HG02852 (cell line): Measurements from ENCODE around the gene KIAA0513.

ENCODE experiments used
- ATAC-seq: cut with Tn5 transposase; IDR thresholded peaks from one replicate; pipeline ENCODE4 v1.9.1; 2021; ENCODE audit warnings: mild to moderate bottlenecking, moderate library complexity; ENCODE audit not compliant: unreplicated experiment

Gene KIAA0513

GRCh38 chr16:85084841-85085510, 57.4 kb downstream of the KIAA0513 start:
- no peak for ATAC-seq

- no peak for ATAC-seq
These were observed 58.1 kb downstream of the KIAA0513 start for GRCh38 chr16:85085721-85086120.

- peak; percentile 52 for ATAC-seq
These were observed 59.0 kb downstream of the KIAA0513 start for GRCh38 chr16:85086347-85087291.

GRCh38 chr16:85087899-85088569, 60.4 kb downstream of the KIAA0513 start:
- ATAC-seq: no peak

- no peak for ATAC-seq
These were observed 61.1 kb downstream of the KIAA0513 start for GRCh38 chr16:85088570-85089199.

- ATAC-seq: no peak
These were observed 61.9 kb downstream of the KIAA0513 start for GRCh38 chr16:85089525-85089924.

- ATAC-seq: no peak
These were observed 62.6 kb downstream of the KIAA0513 start for GRCh38 chr16:85090181-85090580.

- ATAC-seq: no peak
These were observed 63.4 kb downstream of the KIAA0513 start for GRCh38 chr16:85090873-85091521.

- no peak for ATAC-seq
These were observed 63.9 kb downstream of the KIAA0513 start for GRCh38 chr16:85091522-85091910.

GRCh38 chr16:85092309-85092708, 64.7 kb downstream of the KIAA0513 start:
- no peak for ATAC-seq

- no peak for ATAC-seq
These were observed 65.3 kb downstream of the KIAA0513 start for GRCh38 chr16:85092851-85093250.

- no peak for ATAC-seq
These were observed 66.1 kb downstream of the KIAA0513 start for GRCh38 chr16:85093705-85094104.

GRCh38 chr16:85094176-85094805, 66.7 kb downstream of the KIAA0513 start:
- ATAC-seq: no peak

- ATAC-seq: no peak
These were observed 67.2 kb downstream of the KIAA0513 start for GRCh38 chr16:85094812-85095211.

- ATAC-seq: no peak
These were observed 69.3 kb downstream of the KIAA0513 start for GRCh38 chr16:85096921-85097320.

GRCh38 chr16:85098565-85098964, 71.0 kb downstream of the KIAA0513 start:
- no peak for ATAC-seq

- ATAC-seq: no peak
These were observed 72.7 kb downstream of the KIAA0513 start for GRCh38 chr16:85100265-85100664.

GRCh38 chr16:85101956-85102630, 74.5 kb downstream of the KIAA0513 start:
- ATAC-seq: no peak
